Measurements from ENCODE around the gene FGF18. TPM values are rescaled to one million over a fixed set of nuclear protein-coding genes. Genes with fewer than 3 reads are reported as not detected.

Gene FGF18
- total RNA-seq, 1 donor from 2014 or later = 2.6 TPM

GRCh38 chr5:171478946-171479775 is 59.7 kb downstream of the FGF18 start:
- Mint-ChIP-seq H3K36me3 (ENCODE audit: insufficient read depth) (no peaks in the 10 kb centered on the region), H3K27me3 (peaks cover 15% of the 10 kb centered on the region), H3K9me3 (ENCODE audit: low read depth) (no peaks in the 10 kb centered on the region), H3K4me3 (ENCODE audit: low read depth) (no peak overlapping the region), H3K27ac (no peak overlapping the region), H3K4me1 (ENCODE audit: low read depth) (peaks cover 2% of the 10 kb centered on the region)
- DNase-seq (ENCODE audit: low spot score, unreplicated experiment) = no peak
- TF ChIP-seq CTCF (IDR thresholded peaks at IDR 0.05; ENCODE audit: unreplicated experiment) = no peak

GRCh38 chr5:171479776-171480125 is 60.3 kb downstream of the FGF18 start:
- Mint-ChIP-seq H3K4me3 (ENCODE audit: low read depth) (no peak overlapping the region), H3K27ac (no peak overlapping the region), H3K27me3 (peaks cover 15% of the 10 kb centered on the region), H3K9me3 (ENCODE audit: low read depth) (no peaks in the 10 kb centered on the region), H3K36me3 (ENCODE audit: insufficient read depth) (no peaks in the 10 kb centered on the region), H3K4me1 (ENCODE audit: low read depth) (peaks cover 2% of the 10 kb centered on the region)
- no peak for DNase-seq (ENCODE audit: low spot score, unreplicated experiment)
- no peak for TF ChIP-seq CTCF (IDR thresholded peaks at IDR 0.05; ENCODE audit: unreplicated experiment)

- TF ChIP-seq CTCF (IDR thresholded peaks at IDR 0.05; ENCODE audit: unreplicated experiment) = no peak
- H3K4me3 Mint-ChIP-seq (ENCODE audit: low read depth) = no peak overlapping the region
- H3K27ac Mint-ChIP-seq = no peak overlapping the region
- peaks cover 2% of the 10 kb centered on the region for H3K4me1 Mint-ChIP-seq (ENCODE audit: low read depth)
- H3K36me3 Mint-ChIP-seq (ENCODE audit: insufficient read depth) = no peaks in the 10 kb centered on the region
- no peak for DNase-seq (ENCODE audit: low spot score, unreplicated experiment)
- H3K9me3 Mint-ChIP-seq (ENCODE audit: low read depth) = no peaks in the 10 kb centered on the region
- H3K27me3 Mint-ChIP-seq = peaks cover 15% of the 10 kb centered on the region
Observed at GRCh38 chr5:171480239-171480638, 60.8 kb downstream of the FGF18 start.

GRCh38 chr5:171481571-171482433 is 62.4 kb downstream of the FGF18 start:
- peaks cover 2% of the 10 kb centered on the region for H3K4me1 Mint-ChIP-seq (ENCODE audit: low read depth)
- peaks cover 13% of the 10 kb centered on the region for H3K27me3 Mint-ChIP-seq
- no peak overlapping the region for H3K27ac Mint-ChIP-seq
- TF ChIP-seq CTCF (IDR thresholded peaks at IDR 0.05; ENCODE audit: unreplicated experiment) = no peak
- no peak overlapping the region for H3K4me3 Mint-ChIP-seq (ENCODE audit: low read depth)
- DNase-seq (ENCODE audit: low spot score, unreplicated experiment) = no peak
- H3K9me3 Mint-ChIP-seq (ENCODE audit: low read depth) = no peaks in the 10 kb centered on the region
- no peaks in the 10 kb centered on the region for H3K36me3 Mint-ChIP-seq (ENCODE audit: insufficient read depth)

- Mint-ChIP-seq H3K9me3 (ENCODE audit: low read depth) (no peaks in the 10 kb centered on the region), H3K4me1 (ENCODE audit: low read depth) (peaks cover 2% of the 10 kb centered on the region), H3K27ac (no peak overlapping the region), H3K36me3 (ENCODE audit: insufficient read depth) (no peaks in the 10 kb centered on the region), H3K27me3 (peaks cover 18% of the 10 kb centered on the region), H3K4me3 (ENCODE audit: low read depth) (no peak overlapping the region)
- TF ChIP-seq CTCF (IDR thresholded peaks at IDR 0.05; ENCODE audit: unreplicated experiment) = no peak
- DNase-seq (ENCODE audit: low spot score, unreplicated experiment) = no peak
Observed at GRCh38 chr5:171482434-171482730, 62.9 kb downstream of the FGF18 start.

All from progenitor cell of endocrine pancreas (in vitro differentiated cells).